ENCODE results near the gene SEPTIN11. TPM values are rescaled to one million over a fixed set of nuclear protein-coding genes. Genes with fewer than 3 reads are reported as not detected.

The SEPTIN11 gene
- polyA plus RNA-seq, 1 donor from 2014 or later, result 61.3 TPM

DNA sequence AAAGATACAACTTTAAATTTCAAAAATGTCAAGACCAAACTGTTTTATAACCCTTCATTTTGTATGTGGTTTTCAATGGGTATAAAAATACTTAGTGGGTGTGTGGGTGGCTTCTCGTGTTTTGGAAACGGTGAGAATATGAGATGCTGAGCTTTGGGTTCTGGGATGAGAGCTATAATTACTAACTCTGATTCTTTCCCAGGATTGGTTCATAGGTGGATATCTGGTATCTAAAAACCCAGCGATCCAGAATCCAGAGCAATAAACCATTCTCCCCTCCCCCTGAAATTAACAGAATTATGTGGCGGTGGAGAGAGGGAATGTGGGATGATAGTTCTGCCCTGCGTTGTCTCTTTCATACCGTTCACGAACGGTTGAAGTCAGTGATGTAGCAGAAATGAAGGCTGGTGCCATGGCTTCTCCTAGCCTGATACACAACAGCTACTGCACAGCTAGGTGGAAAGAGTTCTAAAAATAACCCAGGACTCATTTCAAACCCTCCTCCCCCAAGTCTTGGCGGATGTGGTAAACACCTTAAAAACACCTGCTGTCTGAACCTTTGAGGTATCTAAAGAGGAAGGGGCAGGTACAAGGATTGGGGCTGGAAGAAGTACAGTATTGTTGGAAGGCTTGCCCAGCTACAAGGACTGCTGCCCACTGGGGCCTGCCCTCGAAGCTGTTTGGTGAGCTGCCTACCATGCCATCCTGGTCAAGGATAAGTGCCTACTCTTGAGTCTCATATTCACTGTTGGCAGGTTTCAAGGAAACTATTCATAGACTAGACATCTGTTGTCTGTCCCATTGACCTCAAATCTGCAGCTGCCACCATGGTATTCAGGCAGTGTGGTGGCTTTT lies 44.5 kb downstream of the SEPTIN11 start:
- Histone ChIP-seq H3K9me3 (ENCODE audit: low read length) (peaks cover 5% of the 10 kb centered on the region), H3K27ac (ENCODE audit: low read length) (no peak overlapping the region), H3K9ac (ENCODE audit: low read length) (no peak overlapping the region), H3K9me2 (ENCODE audit: insufficient read depth, low read length) (no peaks in the 10 kb centered on the region), H4K20me1 (ENCODE audit: insufficient read depth) (no peaks in the 10 kb centered on the region), H3K36me3 (ENCODE audit: insufficient read depth, low read length) (peaks cover 2% of the 10 kb centered on the region), H3F3A (ENCODE audit: insufficient read depth, low read length, poor library complexity, severe bottlenecking) (no peaks in the 10 kb centered on the region), H3K27me3 (ENCODE audit: insufficient read depth, low read depth, low read length) (no peaks in the 10 kb centered on the region), H2AFZ (ENCODE audit: low read depth, low read length) (no peak overlapping the region), H3K4me2 (ENCODE audit: low read length) (no peak overlapping the region), H3K4me3 (ENCODE audit: low read length) (no peak overlapping the region), H3K79me2 (replicated peaks; ENCODE audit: insufficient read depth, low read length) (peaks cover 41% of the 10 kb centered on the region)
- no peak for TF ChIP-seq MXI1 (conservative IDR thresholded peaks at IDR 0.05; ENCODE audit: poor library complexity, severe bottlenecking)
- TF ChIP-seq RAD21 (conservative IDR thresholded peaks at IDR 0.05), result no peak
- TF ChIP-seq SMC3 (conservative IDR thresholded peaks at IDR 0.05; ENCODE audit: poor library complexity), result no peak
- TF ChIP-seq EZH2 (IDR thresholded peaks at IDR 0.05; ENCODE audit: borderline replicate concordance, insufficient read depth, low read length, poor library complexity, severe bottlenecking), result no peak
- TF ChIP-seq, protein P1, sequence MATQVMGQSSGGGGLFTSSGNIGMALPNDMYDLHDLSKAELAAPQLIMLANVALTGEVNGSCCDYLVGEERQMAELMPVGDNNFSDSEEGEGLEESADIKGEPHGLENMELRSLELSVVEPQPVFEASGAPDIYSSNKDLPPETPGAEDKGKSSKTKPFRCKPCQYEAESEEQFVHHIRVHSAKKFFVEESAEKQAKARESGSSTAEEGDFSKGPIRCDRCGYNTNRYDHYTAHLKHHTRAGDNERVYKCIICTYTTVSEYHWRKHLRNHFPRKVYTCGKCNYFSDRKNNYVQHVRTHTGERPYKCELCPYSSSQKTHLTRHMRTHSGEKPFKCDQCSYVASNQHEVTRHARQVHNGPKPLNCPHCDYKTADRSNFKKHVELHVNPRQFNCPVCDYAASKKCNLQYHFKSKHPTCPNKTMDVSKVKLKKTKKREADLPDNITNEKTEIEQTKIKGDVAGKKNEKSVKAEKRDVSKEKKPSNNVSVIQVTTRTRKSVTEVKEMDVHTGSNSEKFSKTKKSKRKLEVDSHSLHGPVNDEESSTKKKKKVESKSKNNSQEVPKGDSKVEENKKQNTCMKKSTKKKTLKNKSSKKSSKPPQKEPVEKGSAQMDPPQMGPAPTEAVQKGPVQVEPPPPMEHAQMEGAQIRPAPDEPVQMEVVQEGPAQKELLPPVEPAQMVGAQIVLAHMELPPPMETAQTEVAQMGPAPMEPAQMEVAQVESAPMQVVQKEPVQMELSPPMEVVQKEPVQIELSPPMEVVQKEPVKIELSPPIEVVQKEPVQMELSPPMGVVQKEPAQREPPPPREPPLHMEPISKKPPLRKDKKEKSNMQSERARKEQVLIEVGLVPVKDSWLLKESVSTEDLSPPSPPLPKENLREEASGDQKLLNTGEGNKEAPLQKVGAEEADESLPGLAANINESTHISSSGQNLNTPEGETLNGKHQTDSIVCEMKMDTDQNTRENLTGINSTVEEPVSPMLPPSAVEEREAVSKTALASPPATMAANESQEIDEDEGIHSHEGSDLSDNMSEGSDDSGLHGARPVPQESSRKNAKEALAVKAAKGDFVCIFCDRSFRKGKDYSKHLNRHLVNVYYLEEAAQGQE (IDR thresholded peaks at IDR 0.05; ENCODE audit: borderline replicate concordance), result no peak

DNA sequence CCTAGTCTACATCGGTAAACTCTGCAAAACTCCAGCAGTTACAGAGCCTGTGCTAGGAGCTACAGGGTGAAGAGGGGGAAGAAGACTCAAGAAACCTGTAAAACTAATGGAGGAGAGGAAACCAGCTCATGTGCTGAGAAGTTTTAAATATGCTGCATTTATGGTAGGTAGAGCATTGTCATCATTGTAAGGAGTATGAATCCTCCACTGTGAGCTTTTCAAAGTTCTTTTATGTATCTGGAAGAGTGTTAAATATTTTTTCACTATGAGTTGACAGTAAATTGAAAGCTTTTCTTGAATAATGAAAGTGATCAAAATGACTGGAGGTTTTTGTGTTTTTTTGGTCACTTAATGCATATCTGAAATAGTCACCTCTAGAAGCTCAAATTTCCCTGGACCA lies 46.2 kb downstream of the SEPTIN11 start:
- peaks cover 7% of the 10 kb centered on the region for H3K36me3 ChIP-seq (ENCODE audit: insufficient read depth, low read length)
- no peak overlapping the region for H2AFZ ChIP-seq (ENCODE audit: low read depth, low read length)
- TF ChIP-seq RAD21 (conservative IDR thresholded peaks at IDR 0.05) (no peak), MXI1 (conservative IDR thresholded peaks at IDR 0.05; ENCODE audit: poor library complexity, severe bottlenecking) (no peak), SMC3 (conservative IDR thresholded peaks at IDR 0.05; ENCODE audit: poor library complexity) (no peak), EP300 (conservative IDR thresholded peaks at IDR 0.05; ENCODE audit: poor library complexity, severe bottlenecking) (no peak), EZH2 (IDR thresholded peaks at IDR 0.05; ENCODE audit: borderline replicate concordance, insufficient read depth, low read length, poor library complexity, severe bottlenecking) (no peak), TAF1 (IDR thresholded peaks at IDR 0.05; ENCODE audit: low read depth) (no peak)
- TF ChIP-seq, protein P1 (IDR thresholded peaks at IDR 0.05; ENCODE audit: borderline replicate concordance), result no peak
- TF ChIP-seq, protein P2, sequence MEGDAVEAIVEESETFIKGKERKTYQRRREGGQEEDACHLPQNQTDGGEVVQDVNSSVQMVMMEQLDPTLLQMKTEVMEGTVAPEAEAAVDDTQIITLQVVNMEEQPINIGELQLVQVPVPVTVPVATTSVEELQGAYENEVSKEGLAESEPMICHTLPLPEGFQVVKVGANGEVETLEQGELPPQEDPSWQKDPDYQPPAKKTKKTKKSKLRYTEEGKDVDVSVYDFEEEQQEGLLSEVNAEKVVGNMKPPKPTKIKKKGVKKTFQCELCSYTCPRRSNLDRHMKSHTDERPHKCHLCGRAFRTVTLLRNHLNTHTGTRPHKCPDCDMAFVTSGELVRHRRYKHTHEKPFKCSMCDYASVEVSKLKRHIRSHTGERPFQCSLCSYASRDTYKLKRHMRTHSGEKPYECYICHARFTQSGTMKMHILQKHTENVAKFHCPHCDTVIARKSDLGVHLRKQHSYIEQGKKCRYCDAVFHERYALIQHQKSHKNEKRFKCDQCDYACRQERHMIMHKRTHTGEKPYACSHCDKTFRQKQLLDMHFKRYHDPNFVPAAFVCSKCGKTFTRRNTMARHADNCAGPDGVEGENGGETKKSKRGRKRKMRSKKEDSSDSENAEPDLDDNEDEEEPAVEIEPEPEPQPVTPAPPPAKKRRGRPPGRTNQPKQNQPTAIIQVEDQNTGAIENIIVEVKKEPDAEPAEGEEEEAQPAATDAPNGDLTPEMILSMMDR (IDR thresholded peaks at IDR 0.05; ENCODE audit: poor library complexity, severe bottlenecking), result no peak

More for the DNA sequence above, 46.2 kb downstream of the SEPTIN11 start:
- H3K27me3 ChIP-seq (ENCODE audit: insufficient read depth, low read depth, low read length), result no peaks in the 10 kb centered on the region
- no peak overlapping the region for H3K27ac ChIP-seq (ENCODE audit: low read length)
- no peak overlapping the region for H3K9ac ChIP-seq (ENCODE audit: low read length)
- no peaks in the 10 kb centered on the region for H3K9me2 ChIP-seq (ENCODE audit: insufficient read depth, low read length)
- H3K4me2 ChIP-seq (ENCODE audit: low read length), result no peak overlapping the region
- peaks cover 37% of the 10 kb centered on the region for H3K79me2 ChIP-seq (replicated peaks; ENCODE audit: insufficient read depth, low read length)
- no peak overlapping the region for H3K4me3 ChIP-seq (ENCODE audit: low read length)
- H3F3A ChIP-seq (ENCODE audit: insufficient read depth, low read length, poor library complexity, severe bottlenecking), result no peaks in the 10 kb centered on the region
- no peaks in the 10 kb centered on the region for H4K20me1 ChIP-seq (ENCODE audit: insufficient read depth)
- no peaks in the 10 kb centered on the region for H3K9me3 ChIP-seq (ENCODE audit: low read length)
